Measurements from ENCODE around the gene B4GALNT3.

B4GALNT3 gene

GRCh38 chr12:470133-470532 is 10.4 kb downstream of the B4GALNT3 start:
- Histone ChIP-seq H3K79me2 (ENCODE audit: insufficient read depth, low read length) (no peaks in the 10 kb centered on the region), H3K9me2 (ENCODE audit: low read depth, low read length) (no peaks in the 10 kb centered on the region), H3K27ac (ENCODE audit: low read depth, low read length, poor library complexity, severe bottlenecking) (no peak overlapping the region), H3K9me3 (ENCODE audit: low read length) (no peaks in the 10 kb centered on the region), H3K4me2 (ENCODE audit: low read length) (no peak overlapping the region), H3K4me1 (ENCODE audit: insufficient read depth, low read length, severe bottlenecking) (no peaks in the 10 kb centered on the region), H3F3A (ENCODE audit: insufficient read depth, low read length) (no peaks in the 10 kb centered on the region), H3K36me3 (ENCODE audit: insufficient read depth, low read length) (no peaks in the 10 kb centered on the region), H3K4me3 (ENCODE audit: low read depth, low read length, poor library complexity, severe bottlenecking) (no peak overlapping the region), H3K9ac (ENCODE audit: low read length) (no peak overlapping the region), H2AFZ (ENCODE audit: low read length) (no peak overlapping the region), H3K27me3 (ENCODE audit: insufficient read depth, low read length) (peaks cover 5% of the 10 kb centered on the region; the same call in 1 of the 2 replicates), H4K20me1 (ENCODE audit: insufficient read depth, low read length) (no peaks in the 10 kb centered on the region)
- TF ChIP-seq EZH2 (IDR thresholded peaks at IDR 0.05; ENCODE audit: borderline replicate concordance, low read length) = no peak
- no peak for TF ChIP-seq CTCF (IDR thresholded peaks at IDR 0.05; ENCODE audit: low read length)

- Histone ChIP-seq H2AFZ (ENCODE audit: low read length) (no peak overlapping the region), H3K27me3 (ENCODE audit: insufficient read depth, low read length) (peaks cover 10% of the 10 kb centered on the region; the same call in 1 of the 2 replicates), H3K9ac (ENCODE audit: low read length) (no peak overlapping the region), H3K36me3 (ENCODE audit: insufficient read depth, low read length) (no peaks in the 10 kb centered on the region), H3F3A (ENCODE audit: insufficient read depth, low read length) (no peaks in the 10 kb centered on the region), H3K4me3 (ENCODE audit: low read depth, low read length, poor library complexity, severe bottlenecking) (no peak overlapping the region), H3K9me3 (ENCODE audit: low read length) (no peaks in the 10 kb centered on the region), H3K9me2 (ENCODE audit: low read depth, low read length) (no peaks in the 10 kb centered on the region), H4K20me1 (ENCODE audit: insufficient read depth, low read length) (no peaks in the 10 kb centered on the region), H3K4me2 (ENCODE audit: low read length) (no peak overlapping the region), H3K79me2 (ENCODE audit: insufficient read depth, low read length) (no peaks in the 10 kb centered on the region), H3K27ac (ENCODE audit: low read depth, low read length, poor library complexity, severe bottlenecking) (no peak overlapping the region), H3K4me1 (ENCODE audit: insufficient read depth, low read length, severe bottlenecking) (no peaks in the 10 kb centered on the region)
- TF ChIP-seq CTCF (IDR thresholded peaks at IDR 0.05; ENCODE audit: low read length) = no peak
Observed at GRCh38 chr12:473198-473597, 13.5 kb downstream of the B4GALNT3 start.

- Histone ChIP-seq H3K4me1 (ENCODE audit: insufficient read depth, low read length, severe bottlenecking) (no peaks in the 10 kb centered on the region), H3K79me2 (ENCODE audit: insufficient read depth, low read length) (no peaks in the 10 kb centered on the region), H3K36me3 (ENCODE audit: insufficient read depth, low read length) (no peaks in the 10 kb centered on the region), H2AFZ (ENCODE audit: low read length) (no peak overlapping the region), H3F3A (ENCODE audit: insufficient read depth, low read length) (no peaks in the 10 kb centered on the region), H3K9me2 (ENCODE audit: low read depth, low read length) (no peaks in the 10 kb centered on the region), H3K4me2 (ENCODE audit: low read length) (no peak overlapping the region), H3K4me3 (ENCODE audit: low read depth, low read length, poor library complexity, severe bottlenecking) (no peak overlapping the region), H3K27me3 (ENCODE audit: insufficient read depth, low read length) (peaks cover 10% of the 10 kb centered on the region; the same call in 1 of the 2 replicates), H3K9me3 (ENCODE audit: low read length) (no peaks in the 10 kb centered on the region), H4K20me1 (ENCODE audit: insufficient read depth, low read length) (no peaks in the 10 kb centered on the region), H3K9ac (ENCODE audit: low read length) (no peak overlapping the region), H3K27ac (ENCODE audit: low read depth, low read length, poor library complexity, severe bottlenecking) (no peak overlapping the region)
- TF ChIP-seq EZH2 (IDR thresholded peaks at IDR 0.05; ENCODE audit: borderline replicate concordance, low read length) = no peak
- TF ChIP-seq CTCF (IDR thresholded peaks at IDR 0.05; ENCODE audit: low read length) = no peak
Observed at GRCh38 chr12:473863-474577, 14.3 kb downstream of the B4GALNT3 start.

Measured in OCI-LY1 (cell line).